Measurements from ENCODE around the gene NOXA1.

NOXA1 gene

GRCh38 chr9:137432687-137433348 is 9.6 kb downstream of the NOXA1 start:
- no peak for DNase-seq
- H3K27ac Mint-ChIP-seq = no peak overlapping the region
- H3K27me3 Mint-ChIP-seq (ENCODE audit: low read depth, poor library complexity) = no peaks in the 10 kb centered on the region
- no peak overlapping the region for H3K4me3 Mint-ChIP-seq
- H3K9me3 Mint-ChIP-seq = no peaks in the 10 kb centered on the region
- H3K4me1 Mint-ChIP-seq = no peaks in the 10 kb centered on the region
- TF ChIP-seq CTCF (IDR thresholded peaks at IDR 0.05) = no peak
- H3K36me3 Mint-ChIP-seq (ENCODE audit: low read depth) = no peaks in the 10 kb centered on the region

DNA sequence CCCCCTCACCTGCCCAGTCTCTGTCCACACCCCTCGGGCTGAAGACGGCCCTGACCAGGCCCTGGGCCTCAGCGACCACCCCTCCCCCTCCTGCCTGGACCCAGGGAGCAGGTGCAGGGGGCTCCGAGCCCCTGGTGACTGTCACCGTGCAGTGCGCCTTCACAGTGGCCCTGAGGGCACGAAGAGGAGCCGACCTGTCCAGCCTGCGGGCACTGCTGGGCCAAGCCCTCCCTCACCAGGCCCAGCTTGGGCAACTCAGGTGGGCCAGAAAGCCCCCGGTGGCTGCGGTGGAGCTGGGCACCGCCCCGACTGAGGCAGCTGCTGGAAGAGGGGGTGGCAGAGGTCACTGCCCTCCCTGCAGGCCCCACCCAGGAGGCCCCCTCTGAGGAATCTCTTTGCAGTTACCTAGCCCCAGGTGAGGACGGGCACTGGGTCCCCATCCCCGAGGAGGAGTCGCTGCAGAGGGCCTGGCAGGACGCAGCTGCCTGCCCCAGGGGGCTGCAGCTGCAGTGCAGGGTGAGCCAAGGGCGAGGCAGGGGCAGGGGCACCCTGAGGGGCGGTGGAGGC is 10.2 kb downstream of the NOXA1 start:
- no peak overlapping the region for H3K4me3 Mint-ChIP-seq
- no peaks in the 10 kb centered on the region for H3K36me3 Mint-ChIP-seq (ENCODE audit: low read depth)
- no peaks in the 10 kb centered on the region for H3K27me3 Mint-ChIP-seq (ENCODE audit: low read depth, poor library complexity)
- H3K9me3 Mint-ChIP-seq = no peaks in the 10 kb centered on the region
- H3K27ac Mint-ChIP-seq = no peak overlapping the region
- no peaks in the 10 kb centered on the region for H3K4me1 Mint-ChIP-seq
- no peak for TF ChIP-seq CTCF (IDR thresholded peaks at IDR 0.05)
- no peak for DNase-seq

DNA sequence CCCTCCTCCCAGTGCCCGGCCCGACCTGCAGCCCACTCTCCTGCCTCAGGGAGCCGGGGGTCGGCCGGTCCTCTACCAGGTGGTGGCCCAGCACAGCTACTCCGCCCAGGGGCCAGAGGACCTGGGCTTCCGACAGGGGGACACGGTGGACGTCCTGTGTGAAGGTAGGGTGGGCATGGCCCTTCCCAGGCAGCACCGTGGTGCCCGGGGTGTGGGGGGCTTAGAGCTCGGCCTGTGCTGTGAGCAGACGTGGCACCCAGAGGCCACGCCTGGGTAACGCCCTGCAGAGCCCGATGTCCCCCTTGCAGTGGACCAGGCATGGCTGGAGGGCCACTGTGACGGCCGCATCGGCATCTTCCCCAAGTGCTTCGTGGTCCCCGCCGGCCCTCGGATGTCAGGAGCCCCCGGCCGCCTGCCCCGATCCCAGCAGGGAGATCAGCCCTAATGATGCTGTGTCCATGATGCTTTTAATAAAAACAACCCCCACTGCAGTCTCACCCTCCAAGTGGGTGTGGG is 10.8 kb downstream of the NOXA1 start:
- no peak for DNase-seq
- Mint-ChIP-seq H3K27me3 (ENCODE audit: low read depth, poor library complexity) (no peaks in the 10 kb centered on the region), H3K9me3 (no peaks in the 10 kb centered on the region), H3K36me3 (ENCODE audit: low read depth) (no peaks in the 10 kb centered on the region), H3K27ac (no peak overlapping the region), H3K4me3 (no peak overlapping the region), H3K4me1 (no peaks in the 10 kb centered on the region)
- TF ChIP-seq CTCF (IDR thresholded peaks at IDR 0.05) = no peak

DNA sequence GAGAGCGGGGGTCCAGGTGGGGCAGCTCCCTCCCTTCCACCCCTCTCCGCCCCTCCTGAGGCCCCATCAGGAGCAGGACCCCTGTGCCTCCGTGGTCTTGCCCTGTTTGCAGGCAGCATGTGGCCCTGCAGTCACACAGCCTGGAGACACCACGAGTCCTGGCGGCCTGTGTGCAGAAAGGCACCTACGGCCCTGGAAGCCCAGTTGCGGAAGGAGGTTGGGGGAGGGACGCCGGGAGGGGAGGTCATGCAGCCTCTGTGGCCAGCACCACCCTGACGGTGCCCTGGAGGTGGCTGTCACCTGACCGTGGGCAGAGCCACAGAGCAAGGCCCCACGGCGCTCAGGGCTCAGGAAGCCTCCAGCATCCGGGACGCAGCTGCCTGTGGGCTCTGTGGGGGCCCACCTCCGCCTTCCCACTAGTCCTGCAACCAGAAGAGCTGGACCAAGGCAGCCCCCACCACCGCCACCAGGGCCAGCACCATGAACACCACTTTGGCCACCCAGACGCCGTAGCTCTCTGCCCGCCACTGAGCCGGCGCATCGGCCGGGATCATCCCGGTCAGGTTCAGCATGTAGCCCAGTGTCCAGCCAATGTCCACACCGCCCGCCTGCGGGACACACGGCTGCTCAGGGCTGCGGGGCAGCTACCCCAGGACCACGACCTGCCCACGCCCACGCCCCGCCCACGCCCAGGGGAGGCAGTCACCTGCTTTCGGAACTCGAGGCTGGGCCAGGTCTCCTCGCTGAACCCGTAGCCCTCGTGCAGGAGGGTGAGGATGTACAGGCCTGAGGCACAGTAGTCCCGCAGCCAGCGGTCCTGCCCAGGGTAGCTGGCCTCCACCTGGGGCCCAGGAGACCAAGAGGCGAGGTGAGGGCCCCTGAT is 11.5 kb downstream of the NOXA1 start:
- no peak overlapping the region for H3K27ac Mint-ChIP-seq
- peak; percentile 3 for DNase-seq
- no peak overlapping the region for H3K4me3 Mint-ChIP-seq
- no peaks in the 10 kb centered on the region for H3K4me1 Mint-ChIP-seq
- peaks cover 4% of the 10 kb centered on the region for H3K27me3 Mint-ChIP-seq (ENCODE audit: low read depth, poor library complexity)
- no peaks in the 10 kb centered on the region for H3K36me3 Mint-ChIP-seq (ENCODE audit: low read depth)
- TF ChIP-seq CTCF (IDR thresholded peaks at IDR 0.05) = no peak
- H3K9me3 Mint-ChIP-seq = no peaks in the 10 kb centered on the region

DNA sequence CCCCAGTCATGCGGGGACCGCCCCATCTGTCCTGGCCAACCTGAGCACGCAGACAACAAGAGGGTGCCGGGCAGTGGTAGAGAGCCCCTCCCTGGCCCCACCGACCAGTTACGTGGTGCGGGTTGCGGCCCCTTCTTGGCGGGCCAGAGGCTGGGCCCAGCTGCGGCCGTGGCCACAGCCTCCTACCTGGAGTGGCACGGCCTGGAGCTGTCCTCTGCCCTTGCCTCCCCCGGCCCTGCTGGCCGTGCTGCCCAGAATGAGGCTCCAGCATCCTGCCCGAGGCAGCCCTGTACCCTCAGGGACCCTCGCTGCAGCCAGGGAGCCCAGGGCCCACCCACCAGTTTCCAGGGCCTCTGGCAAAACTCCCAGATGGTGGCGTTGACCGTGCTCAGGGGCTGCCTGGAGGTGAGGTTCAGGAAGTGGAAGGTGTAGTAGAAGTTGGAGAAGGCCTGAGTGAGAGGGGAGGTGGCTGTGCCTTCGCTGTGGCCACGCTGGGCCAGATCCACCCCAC is 12.2 kb downstream of the NOXA1 start:
- no peak for TF ChIP-seq CTCF (IDR thresholded peaks at IDR 0.05)
- Mint-ChIP-seq H3K4me3 (no peak overlapping the region), H3K36me3 (ENCODE audit: low read depth) (no peaks in the 10 kb centered on the region), H3K4me1 (no peaks in the 10 kb centered on the region), H3K27ac (no peak overlapping the region), H3K27me3 (ENCODE audit: low read depth, poor library complexity) (peaks cover 4% of the 10 kb centered on the region), H3K9me3 (no peaks in the 10 kb centered on the region)
- DNase-seq = peak; percentile 7

Data from nephron progenitor cell (in vitro differentiated cells).